ENCODE measurements around the gene ANTXR1.

Gene ANTXR1

DNA sequence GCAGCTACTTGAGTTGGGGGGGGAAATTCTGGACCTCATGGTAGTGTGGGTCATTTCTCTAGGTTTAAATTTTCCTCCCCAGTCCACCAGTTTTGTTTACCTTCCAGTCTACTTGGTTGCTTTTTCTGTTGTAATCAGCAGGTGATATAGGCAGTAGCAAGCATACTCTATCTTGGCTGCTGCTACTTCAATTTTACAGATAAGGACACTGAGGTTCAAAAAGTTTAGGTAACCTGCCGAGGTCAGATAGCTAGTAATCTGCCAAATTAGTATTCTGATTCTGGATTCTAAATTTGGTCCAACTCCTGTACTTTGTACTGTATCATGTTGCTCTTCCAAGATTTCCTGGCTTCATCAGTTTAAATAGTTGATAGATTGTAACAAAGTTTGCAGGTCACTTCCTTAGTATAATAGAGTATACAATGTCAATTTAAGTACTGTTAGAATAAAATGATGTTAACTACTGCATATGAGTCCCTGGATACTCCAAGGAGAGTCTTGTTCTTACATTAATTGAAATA, 34.7 kb downstream of the ANTXR1 start:
- DNase-seq (ENCODE audit: extremely low read depth, low read depth) = no peak
- TF ChIP-seq, protein P1, sequence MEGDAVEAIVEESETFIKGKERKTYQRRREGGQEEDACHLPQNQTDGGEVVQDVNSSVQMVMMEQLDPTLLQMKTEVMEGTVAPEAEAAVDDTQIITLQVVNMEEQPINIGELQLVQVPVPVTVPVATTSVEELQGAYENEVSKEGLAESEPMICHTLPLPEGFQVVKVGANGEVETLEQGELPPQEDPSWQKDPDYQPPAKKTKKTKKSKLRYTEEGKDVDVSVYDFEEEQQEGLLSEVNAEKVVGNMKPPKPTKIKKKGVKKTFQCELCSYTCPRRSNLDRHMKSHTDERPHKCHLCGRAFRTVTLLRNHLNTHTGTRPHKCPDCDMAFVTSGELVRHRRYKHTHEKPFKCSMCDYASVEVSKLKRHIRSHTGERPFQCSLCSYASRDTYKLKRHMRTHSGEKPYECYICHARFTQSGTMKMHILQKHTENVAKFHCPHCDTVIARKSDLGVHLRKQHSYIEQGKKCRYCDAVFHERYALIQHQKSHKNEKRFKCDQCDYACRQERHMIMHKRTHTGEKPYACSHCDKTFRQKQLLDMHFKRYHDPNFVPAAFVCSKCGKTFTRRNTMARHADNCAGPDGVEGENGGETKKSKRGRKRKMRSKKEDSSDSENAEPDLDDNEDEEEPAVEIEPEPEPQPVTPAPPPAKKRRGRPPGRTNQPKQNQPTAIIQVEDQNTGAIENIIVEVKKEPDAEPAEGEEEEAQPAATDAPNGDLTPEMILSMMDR (IDR thresholded peaks at IDR 0.05; ENCODE audit: low read depth, low read length) = no peak

DNA sequence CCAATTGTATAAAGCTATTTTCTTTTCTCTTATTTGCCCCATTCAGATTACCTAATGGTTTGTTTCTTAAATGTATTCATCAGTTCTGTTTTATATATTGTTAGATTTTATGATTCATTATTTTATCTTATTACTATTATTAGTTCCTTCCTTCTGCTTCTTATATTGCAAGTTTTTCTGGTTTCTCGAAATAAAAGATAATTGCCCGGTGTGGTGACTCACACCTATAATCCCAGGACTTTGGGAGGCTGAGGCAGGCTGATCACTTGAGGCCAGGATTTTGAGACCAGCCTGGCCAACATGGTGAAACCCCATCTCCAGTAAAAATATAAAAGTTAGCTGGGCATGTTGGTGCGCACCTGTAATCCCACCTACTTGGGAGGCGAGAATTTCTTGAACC, 37.8 kb downstream of the ANTXR1 start:
- DNase-seq (ENCODE audit: extremely low read depth, low read depth) = no peak
- TF ChIP-seq, protein P1 (IDR thresholded peaks at IDR 0.05; ENCODE audit: low read depth, low read length) = no peak

DNA sequence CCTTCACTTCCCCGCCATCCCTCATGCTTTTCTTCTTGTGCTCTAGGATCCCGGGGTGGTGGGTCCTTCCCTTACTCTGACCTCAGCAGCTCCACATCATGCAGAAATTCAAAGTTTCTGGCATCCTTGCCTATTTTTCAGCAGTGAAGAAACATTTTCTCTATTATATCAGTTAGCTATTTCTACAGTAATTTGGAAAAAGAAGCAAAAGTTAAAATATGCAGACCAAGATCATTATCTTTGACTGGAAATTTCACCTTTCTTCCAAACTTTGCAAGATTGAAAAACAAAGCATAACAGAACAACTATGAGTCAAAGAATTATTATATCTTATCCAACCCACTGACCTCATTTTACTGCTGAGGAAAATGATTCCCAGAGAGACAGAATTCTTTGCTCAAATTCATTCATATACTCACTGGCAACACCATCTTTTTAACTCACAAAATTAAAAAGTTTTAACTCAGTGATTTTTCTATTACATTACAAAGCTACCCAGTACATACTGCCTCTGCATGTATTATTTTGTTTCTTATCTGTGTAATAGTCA, 40.5 kb downstream of the ANTXR1 start:
- no peak for DNase-seq (ENCODE audit: extremely low read depth, low read depth)
- TF ChIP-seq, protein P1 (IDR thresholded peaks at IDR 0.05; ENCODE audit: low read depth, low read length) = no peak

DNA sequence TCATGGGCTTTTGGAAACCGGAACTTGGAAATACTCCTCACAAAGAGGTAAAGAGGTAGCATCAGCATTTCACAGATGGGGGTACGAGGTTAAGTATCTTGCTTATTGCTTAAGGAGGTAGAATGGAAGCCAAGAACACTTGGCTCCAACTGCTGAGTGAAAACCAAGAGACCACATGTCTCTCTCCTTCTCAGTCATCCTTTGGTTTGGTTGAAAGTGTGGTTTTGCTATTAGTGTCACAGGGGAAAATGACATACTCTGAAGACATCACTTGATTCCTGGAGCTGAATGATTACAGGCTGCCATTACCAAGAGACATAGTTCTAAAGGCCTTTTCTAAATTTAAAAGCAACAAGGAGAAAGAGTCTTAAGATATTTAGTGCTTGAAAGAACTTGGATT, 41.5 kb downstream of the ANTXR1 start:
- no peak for DNase-seq (ENCODE audit: extremely low read depth, low read depth)
- TF ChIP-seq, protein P1 (IDR thresholded peaks at IDR 0.05; ENCODE audit: low read depth, low read length) = no peak

DNA sequence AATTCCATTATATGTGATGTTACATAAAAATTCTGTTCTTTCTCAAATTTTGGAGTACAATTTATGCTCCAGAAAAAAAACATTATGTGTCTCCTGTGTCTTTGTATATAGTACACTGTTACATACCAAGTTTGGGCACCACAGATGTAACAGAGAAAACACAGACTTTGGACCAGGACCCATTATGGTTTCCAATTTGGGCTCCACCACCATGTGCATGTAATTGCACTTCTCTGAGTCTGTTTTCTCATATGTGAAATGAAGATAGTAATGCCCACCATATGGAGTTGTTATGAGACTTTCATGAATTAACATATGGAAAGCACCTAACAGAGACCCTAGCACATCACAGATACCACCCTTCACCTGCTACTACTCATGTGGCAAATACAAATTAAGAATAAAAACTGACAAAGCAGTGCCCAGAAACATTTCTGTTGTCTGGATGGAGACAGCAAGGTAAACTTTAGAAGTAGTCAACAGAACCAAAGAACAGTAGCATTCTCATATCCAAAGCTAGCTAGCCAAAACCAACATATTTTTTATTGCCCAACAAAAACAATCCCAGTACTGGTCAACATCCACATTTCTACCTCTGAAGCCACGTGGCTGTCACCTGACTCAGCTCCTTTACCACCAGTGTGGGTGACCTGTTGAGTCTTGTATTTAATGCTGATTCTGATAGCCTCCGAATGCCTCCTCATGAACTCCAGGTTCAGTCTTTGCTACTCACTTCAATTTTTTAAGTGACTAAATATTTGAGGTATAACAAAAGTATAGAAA, 42.9 kb downstream of the ANTXR1 start:
- TF ChIP-seq, protein P1 (IDR thresholded peaks at IDR 0.05; ENCODE audit: low read depth, low read length) = no peak
- DNase-seq (ENCODE audit: extremely low read depth, low read depth) = no peak

DNA sequence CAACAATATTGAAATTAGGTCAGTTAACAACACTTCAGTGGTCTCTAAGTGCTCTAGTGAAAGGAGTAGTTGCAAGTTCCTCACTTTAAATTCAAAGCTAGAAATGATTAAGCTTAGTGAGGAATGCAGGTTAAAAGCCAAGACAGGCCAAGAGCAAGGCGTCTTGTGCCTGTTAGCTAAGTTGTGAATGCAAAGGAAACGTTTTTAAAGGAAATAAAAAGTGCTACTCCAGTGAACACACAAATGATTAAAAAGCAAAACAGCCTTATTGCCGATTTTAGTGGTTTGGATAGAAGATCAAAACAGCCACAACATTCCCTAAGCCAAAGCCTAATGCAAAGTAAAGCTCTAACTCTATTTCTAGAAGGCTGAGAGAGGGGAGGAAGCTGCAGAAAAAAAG, 44.7 kb downstream of the ANTXR1 start:
- TF ChIP-seq, protein P1 (IDR thresholded peaks at IDR 0.05; ENCODE audit: low read depth, low read length) = no peak
- DNase-seq (ENCODE audit: extremely low read depth, low read depth) = no peak

DNA sequence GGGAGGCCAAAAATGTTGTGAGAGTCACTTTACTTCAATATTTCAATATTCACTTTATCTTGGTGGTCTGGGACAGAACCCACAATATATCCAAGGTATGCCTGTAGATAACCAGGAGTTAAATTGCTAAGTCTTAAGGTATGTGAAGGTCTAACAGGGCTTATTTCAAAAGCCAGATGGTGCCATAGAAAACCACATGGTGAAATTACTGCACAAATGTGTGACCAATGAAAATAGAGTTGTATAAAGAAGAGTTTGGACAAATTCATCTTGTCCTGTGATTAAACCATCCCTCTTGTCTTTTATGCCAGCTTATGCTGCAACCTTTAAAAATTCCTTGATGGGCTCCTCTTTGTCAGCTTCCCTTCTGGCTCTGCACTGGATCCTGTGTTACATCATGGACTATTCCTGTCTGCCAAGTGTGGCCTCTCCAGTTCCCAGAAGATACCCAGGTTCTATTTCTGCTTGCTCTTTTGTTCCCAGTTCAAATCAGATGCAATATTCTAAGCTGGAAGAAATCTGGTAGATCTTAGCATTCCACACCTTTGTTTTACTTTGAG, 46.8 kb downstream of the ANTXR1 start:
- TF ChIP-seq, protein P1 (IDR thresholded peaks at IDR 0.05; ENCODE audit: low read depth, low read length) = no peak
- DNase-seq (ENCODE audit: extremely low read depth, low read depth) = no peak
